ENCODE data around the gene UBLCP1.
A peak's percentile ranks its signal among the peaks of the same experiment; 100 is the strongest.
"Not testable (repeated sequence)": the region's sequence is repeated elsewhere in the genome, so short reads cannot be mapped to it uniquely, and the experiment has no call there.

Gene UBLCP1

DNA sequence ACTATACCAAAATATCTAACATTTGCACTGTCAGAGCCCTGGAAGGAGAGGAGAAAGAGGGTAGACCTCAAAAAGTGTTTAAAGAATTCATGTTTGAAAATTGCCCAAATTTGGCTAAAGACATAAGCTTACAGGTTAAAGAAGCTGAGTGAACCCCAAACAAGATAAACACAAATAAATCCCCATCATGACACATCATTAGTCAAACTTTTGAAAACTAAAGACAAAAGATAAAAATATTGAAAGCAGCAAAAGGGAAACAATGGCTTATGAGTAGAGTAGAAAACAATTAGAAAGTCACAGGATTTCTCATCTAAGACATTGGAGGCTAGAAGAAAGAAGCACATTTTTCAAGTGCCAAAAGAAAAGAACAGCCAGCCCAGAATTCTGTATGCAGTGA, 6.1 kb upstream of the UBLCP1 start:
- no peak for TF ChIP-seq ZFX (IDR thresholded peaks at IDR 0.05)
- TF ChIP-seq, protein P1, sequence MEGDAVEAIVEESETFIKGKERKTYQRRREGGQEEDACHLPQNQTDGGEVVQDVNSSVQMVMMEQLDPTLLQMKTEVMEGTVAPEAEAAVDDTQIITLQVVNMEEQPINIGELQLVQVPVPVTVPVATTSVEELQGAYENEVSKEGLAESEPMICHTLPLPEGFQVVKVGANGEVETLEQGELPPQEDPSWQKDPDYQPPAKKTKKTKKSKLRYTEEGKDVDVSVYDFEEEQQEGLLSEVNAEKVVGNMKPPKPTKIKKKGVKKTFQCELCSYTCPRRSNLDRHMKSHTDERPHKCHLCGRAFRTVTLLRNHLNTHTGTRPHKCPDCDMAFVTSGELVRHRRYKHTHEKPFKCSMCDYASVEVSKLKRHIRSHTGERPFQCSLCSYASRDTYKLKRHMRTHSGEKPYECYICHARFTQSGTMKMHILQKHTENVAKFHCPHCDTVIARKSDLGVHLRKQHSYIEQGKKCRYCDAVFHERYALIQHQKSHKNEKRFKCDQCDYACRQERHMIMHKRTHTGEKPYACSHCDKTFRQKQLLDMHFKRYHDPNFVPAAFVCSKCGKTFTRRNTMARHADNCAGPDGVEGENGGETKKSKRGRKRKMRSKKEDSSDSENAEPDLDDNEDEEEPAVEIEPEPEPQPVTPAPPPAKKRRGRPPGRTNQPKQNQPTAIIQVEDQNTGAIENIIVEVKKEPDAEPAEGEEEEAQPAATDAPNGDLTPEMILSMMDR (conservative IDR thresholded peaks at IDR 0.05): no peak
- H3K27ac ChIP-seq: no peak overlapping the region

DNA sequence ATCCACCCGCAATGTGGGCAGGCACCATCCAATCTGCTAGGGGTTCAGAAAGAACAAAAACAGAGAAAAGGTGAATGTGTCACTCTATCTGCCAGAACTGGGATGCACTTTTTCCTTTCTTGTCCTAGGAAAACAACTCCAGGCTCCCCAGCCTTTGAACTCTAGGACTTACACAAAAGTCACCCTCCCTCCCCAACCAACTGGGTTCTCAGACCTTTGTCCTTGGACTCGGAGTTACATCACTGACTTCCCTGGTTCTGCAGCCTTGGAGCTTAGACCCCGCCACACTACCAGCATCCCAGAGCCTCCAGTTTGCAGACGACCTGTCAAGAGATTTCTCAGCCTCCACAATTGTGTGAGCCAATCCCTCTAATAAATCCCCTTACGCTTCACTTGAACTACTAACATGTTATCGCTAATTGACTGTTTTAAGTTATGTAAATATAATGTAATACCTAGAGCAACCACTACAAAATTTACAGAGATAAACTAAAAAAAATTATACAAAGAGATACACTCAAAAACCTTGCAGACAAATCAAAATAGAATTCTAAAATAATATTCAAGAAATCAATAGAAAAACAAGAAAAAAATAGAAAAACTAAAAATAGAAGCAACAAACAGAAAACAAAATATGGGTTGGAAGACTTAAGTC, 5.3 kb upstream of the UBLCP1 start:
- TF ChIP-seq, protein P1 (conservative IDR thresholded peaks at IDR 0.05): 0 out of 2 replicates have a peak, but pooled peaks have one; percentile 17
- no peak for TF ChIP-seq ZFX (IDR thresholded peaks at IDR 0.05)
- no peak overlapping the region for H3K27ac ChIP-seq

DNA sequence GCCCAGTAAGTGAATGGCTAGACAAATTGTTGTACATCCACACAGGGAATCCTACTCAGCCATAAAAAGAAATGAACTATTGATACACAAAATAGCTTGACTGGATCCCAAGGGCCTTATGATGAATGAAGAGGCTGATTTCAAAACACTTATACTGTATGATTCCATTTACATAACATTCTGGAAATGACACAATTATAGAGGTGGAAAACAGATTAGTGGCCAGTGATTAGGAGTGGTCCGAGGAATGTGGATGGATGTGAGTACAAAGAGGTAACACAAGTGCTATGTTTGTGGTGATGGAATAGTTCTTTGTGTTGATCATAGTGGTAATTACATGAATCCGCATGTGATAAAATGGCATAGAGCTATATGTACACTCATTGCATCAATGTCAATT, 4.7 kb upstream of the UBLCP1 start:
- no peak overlapping the region for H3K27ac ChIP-seq
- TF ChIP-seq ZFX (IDR thresholded peaks at IDR 0.05): no peak
- TF ChIP-seq, protein P1 (conservative IDR thresholded peaks at IDR 0.05): no peak

DNA sequence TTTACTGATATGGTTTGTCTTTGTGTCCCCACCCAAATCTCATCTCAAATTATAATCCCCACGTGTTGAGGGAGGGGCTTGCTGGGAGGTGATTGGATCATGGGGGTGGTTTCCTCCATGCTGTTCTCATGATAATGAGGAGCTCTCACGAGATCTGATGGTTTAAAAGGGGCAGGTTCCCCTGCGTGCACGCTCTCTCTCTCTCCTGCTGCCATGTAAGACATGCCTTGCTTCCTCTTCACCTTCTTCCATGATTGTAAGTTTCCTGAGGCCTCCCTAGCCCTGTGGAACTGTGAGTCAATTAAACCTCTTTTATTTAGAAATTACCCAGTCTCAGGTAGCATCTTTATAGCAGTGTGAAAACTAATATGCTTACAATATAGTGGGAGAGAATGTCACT, 2.9 kb upstream of the UBLCP1 start:
- not testable (repeated sequence) for H3K27ac ChIP-seq

DNA sequence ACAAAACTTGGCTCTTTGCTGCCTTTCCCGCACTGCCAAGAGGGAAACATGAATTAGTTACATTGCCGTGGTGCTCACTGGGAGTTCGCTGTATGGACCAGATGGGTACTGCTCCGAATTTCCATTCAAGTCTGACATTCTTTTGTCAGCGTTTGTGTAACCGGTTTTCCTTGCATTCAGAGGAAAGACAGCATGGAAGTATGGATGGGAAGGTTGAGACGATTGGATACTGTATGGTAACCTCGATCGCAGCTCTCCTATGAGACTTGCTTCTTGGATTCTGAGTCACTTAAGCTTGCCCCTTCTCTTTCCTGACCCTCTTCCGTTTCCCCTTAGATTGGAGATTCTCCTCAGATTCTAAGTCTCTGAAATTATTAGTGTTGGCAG, 625 bp upstream of the UBLCP1 start:
- TF ChIP-seq, protein P1 (conservative IDR thresholded peaks at IDR 0.05): no peak
- TF ChIP-seq ZFX (IDR thresholded peaks at IDR 0.05): no peak
- H3K27ac ChIP-seq: peak overlapping the region; percentile 82

DNA sequence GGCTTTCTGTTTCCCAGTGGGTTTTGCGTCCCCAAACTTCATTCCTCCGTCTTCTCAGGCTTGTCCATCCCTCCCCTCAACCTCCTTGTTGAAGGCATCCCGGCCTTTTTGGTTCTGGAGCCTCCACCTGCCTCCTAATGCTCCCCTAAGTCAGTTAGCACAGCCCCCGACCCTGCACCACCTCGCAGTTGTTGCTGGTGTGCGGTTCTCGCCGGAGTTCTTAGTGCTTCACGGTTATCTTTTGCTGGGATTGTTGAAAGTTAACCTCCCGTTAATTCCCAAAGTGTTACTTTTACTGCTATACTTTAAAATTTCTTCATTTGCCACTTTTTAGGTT, 447 bp downstream of the UBLCP1 start:
- peak overlapping the region; percentile 82 for H3K27ac ChIP-seq

DNA sequence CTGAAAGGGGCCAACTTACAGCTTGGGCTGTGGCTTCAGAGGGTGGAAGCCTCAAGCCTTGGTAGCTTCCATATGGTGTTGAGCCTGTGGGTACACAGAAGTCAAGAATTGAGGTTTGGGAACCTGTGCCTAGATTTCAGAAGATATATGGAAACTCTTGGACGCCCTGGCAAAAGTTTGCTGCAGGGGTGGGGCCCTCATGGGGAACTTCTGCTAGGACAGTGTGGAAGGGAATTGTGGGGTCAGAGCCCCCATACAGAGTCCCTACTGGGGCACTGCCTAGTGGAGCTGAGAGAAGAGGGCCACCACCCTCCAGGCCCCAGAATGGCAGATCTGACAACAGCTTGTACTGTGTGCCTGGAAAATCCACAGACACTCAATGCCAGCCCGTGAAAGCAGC, 3.7 kb downstream of the UBLCP1 start:
- not testable (repeated sequence) for H3K27ac ChIP-seq

More for the DNA sequence above, 447 bp downstream of the UBLCP1 start:
- TF ChIP-seq ZFX (IDR thresholded peaks at IDR 0.05): peak; percentile 69; the same call in 1 of the 2 replicates
- TF ChIP-seq, protein P1 (conservative IDR thresholded peaks at IDR 0.05): no peak

DNA sequence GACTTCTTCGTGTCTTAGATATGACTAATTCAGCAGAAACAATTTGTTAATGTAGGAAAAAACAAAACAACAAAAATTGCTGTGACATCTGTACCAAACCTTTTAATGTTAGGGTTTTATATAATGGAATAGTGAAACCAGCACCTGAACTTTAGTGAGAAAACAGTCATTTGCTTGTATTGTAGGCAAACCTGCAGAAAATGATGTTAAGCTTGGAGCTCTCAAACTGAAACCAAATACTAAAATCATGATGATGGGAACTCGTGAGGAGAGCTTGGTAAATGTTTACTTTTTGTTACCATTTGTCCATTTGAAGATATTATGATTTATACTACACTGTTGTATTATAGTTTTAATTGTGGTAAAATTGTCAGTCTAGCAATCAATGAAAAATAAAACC, 6.6 kb downstream of the UBLCP1 start:
- TF ChIP-seq, protein P1 (conservative IDR thresholded peaks at IDR 0.05): no peak
- H3K27ac ChIP-seq: no peak overlapping the region
